ENCODE data around the gene ELOVL1.

The ELOVL1 gene

DNA sequence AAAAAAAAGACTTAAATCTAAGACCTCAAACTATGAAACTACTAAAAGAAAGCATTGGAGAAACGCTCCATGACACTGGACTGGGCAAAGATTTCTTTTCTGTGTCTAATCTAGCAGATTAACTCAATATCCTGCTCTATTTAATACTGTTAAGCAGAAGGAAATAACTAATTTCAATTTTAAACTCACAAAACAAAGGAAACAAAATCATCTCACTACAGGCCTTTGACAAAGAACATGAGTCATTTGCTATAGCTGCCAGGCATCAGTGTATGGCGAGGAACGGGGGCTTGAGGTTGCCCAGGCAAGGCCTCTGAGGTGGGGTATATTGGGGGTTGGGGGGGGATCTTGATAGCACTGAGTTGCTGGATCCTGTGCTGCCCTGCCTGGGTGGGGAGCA is 42.8 kb upstream of the ELOVL1 start:
- Histone ChIP-seq H3K4me1 (ENCODE audit: control insufficient read depth, low read length) (no peaks in the 10 kb centered on the region), H4K20me1 (ENCODE audit: control insufficient read depth, insufficient read depth, low read depth, low read length) (no peaks in the 10 kb centered on the region), H3K79me2 (ENCODE audit: control insufficient read depth, low read length) (no peaks in the 10 kb centered on the region), H3K27ac (ENCODE audit: low read depth, low read length) (no peak overlapping the region), H3F3A (ENCODE audit: control insufficient read depth, insufficient read depth) (no peaks in the 10 kb centered on the region), H3K27me3 (ENCODE audit: control insufficient read depth, low read length) (no peaks in the 10 kb centered on the region), H3K36me3 (ENCODE audit: control insufficient read depth, low read length) (peaks cover 35% of the 10 kb centered on the region), H3K4me2 (ENCODE audit: low read length) (no peak overlapping the region), H3K9me2 (replicated peaks; ENCODE audit: control insufficient read depth, low read length) (no peaks in the 10 kb centered on the region), H3K9me3 (ENCODE audit: control insufficient read depth, insufficient read depth, low read length) (no peaks in the 10 kb centered on the region), H3K4me3 (ENCODE audit: low read length) (no peak overlapping the region)
- no peak for TF ChIP-seq EZH2phosphoT487 (IDR thresholded peaks at IDR 0.05; ENCODE audit: borderline replicate concordance, low read length)
- TF ChIP-seq CTCF (IDR thresholded peaks at IDR 0.05; ENCODE audit: low read depth, low read length, poor library complexity, severe bottlenecking): no peak

DNA sequence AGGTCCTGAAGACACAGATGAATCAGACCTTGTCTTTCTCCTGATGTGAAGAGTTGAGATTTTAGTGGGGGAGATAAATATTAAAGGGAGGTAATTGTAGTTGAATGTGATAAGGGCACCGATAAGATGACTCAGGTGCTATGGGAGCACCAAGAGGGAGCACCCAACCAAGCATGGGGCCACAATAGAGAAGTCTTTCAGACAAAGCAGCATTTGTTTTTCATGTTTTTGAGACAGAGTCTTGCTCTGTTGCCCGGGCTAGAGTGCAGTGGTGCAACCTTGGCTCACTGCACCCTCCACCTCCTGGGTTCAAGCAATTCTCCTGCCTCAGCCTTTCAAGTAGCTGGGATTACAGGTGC is 38.0 kb upstream of the ELOVL1 start:
- no peaks in the 10 kb centered on the region for H3F3A ChIP-seq (ENCODE audit: control insufficient read depth, insufficient read depth)
- H3K4me3 ChIP-seq (ENCODE audit: low read length): no peak overlapping the region
- H3K27ac ChIP-seq (ENCODE audit: low read depth, low read length): no peak overlapping the region
- H4K20me1 ChIP-seq (ENCODE audit: control insufficient read depth, insufficient read depth, low read depth, low read length): no peaks in the 10 kb centered on the region
- no peak overlapping the region for H3K4me2 ChIP-seq (ENCODE audit: low read length)
- peaks cover 52% of the 10 kb centered on the region for H3K36me3 ChIP-seq (ENCODE audit: control insufficient read depth, low read length)
- H3K27me3 ChIP-seq (ENCODE audit: control insufficient read depth, low read length): no peaks in the 10 kb centered on the region
- no peaks in the 10 kb centered on the region for H3K79me2 ChIP-seq (ENCODE audit: control insufficient read depth, low read length)
- TF ChIP-seq EZH2phosphoT487 (IDR thresholded peaks at IDR 0.05; ENCODE audit: borderline replicate concordance, low read length) (no peak), CTCF (IDR thresholded peaks at IDR 0.05; ENCODE audit: low read depth, low read length, poor library complexity, severe bottlenecking) (no peak)
- H3K9me2 ChIP-seq (replicated peaks; ENCODE audit: control insufficient read depth, low read length): no peaks in the 10 kb centered on the region
- H3K4me1 ChIP-seq (ENCODE audit: control insufficient read depth, low read length): no peaks in the 10 kb centered on the region
- no peaks in the 10 kb centered on the region for H3K9me3 ChIP-seq (ENCODE audit: control insufficient read depth, insufficient read depth, low read length)

DNA sequence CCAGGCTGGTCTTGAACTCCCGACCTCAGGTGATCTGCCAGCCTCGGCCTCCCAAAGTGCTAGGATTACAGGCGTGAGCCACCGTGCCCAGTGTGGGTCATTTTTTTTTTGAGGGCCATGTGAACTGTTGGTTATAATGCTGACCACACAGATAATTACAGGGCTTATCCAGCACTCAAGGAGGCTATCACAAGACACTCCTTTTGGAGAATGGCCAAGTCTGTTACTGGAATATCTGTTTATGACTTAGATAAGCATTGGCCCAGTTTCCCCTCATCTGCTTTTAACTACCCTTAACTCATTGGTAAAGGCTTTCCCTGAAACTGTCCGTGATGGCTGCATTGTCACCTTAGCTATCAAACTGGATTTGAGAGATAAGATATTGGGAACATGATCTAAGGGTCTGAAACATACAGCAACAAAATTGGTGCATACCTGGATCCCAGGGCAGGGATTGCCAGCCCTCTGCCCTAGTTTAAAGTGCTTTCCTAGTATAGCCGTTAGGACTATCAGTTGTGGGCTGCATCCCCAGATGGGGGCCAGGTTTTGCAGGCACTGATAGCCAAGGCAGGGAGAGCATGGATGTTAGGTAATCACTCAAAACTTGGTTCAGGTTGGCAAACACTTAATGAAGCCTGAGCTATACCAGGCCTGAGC is 37.5 kb upstream of the ELOVL1 start:
- TF ChIP-seq CTCF (IDR thresholded peaks at IDR 0.05; ENCODE audit: low read depth, low read length, poor library complexity, severe bottlenecking): no peak
- TF ChIP-seq EZH2phosphoT487 (IDR thresholded peaks at IDR 0.05; ENCODE audit: borderline replicate concordance, low read length): no peak
- Histone ChIP-seq H3K9me2 (replicated peaks; ENCODE audit: control insufficient read depth, low read length) (no peaks in the 10 kb centered on the region), H3K4me1 (ENCODE audit: control insufficient read depth, low read length) (no peaks in the 10 kb centered on the region), H3K79me2 (ENCODE audit: control insufficient read depth, low read length) (no peaks in the 10 kb centered on the region), H3K27me3 (ENCODE audit: control insufficient read depth, low read length) (no peaks in the 10 kb centered on the region), H3F3A (ENCODE audit: control insufficient read depth, insufficient read depth) (no peaks in the 10 kb centered on the region), H4K20me1 (ENCODE audit: control insufficient read depth, insufficient read depth, low read depth, low read length) (no peaks in the 10 kb centered on the region), H3K27ac (ENCODE audit: low read depth, low read length) (no peak overlapping the region), H3K4me2 (ENCODE audit: low read length) (no peak overlapping the region), H3K4me3 (ENCODE audit: low read length) (no peak overlapping the region), H3K36me3 (ENCODE audit: control insufficient read depth, low read length) (peaks cover 52% of the 10 kb centered on the region), H3K9me3 (ENCODE audit: control insufficient read depth, insufficient read depth, low read length) (no peaks in the 10 kb centered on the region)
